Lung (tissue), 12 donors: ENCODE results near the gene JPH2. TPM values are rescaled to one million over a fixed set of nuclear protein-coding genes. Genes with fewer than 3 reads are reported as not detected.

ENCODE experiments used
- ATAC-seq: fragments of 200-7000 bp; cut with Tn5 transposase; one replicate; pipeline ENCODE4 v1.9.1; 2020; ENCODE audit warnings: moderate number of reproducible peaks; ENCODE audit not compliant: insufficient read depth, low FRiP score
- DNase-seq, 3 donors: peaks; one replicate each; pipeline ENCODE4 v3.0.0-alpha.2; 2013 to 2017
- H3K27ac ChIP-seq, 2 donors: one replicate each; pipeline ENCODE4 v1.5.1; 2013; ENCODE audit warnings: mild to moderate bottlenecking in 2 of 2, moderate library complexity in 2 of 2, control low read depth in 1 of 2, inconsistent platforms in 1 of 2, low read depth in 1 of 2, low read length in 1 of 2
- H3K27me3 ChIP-seq, 3 donors: one replicate each; pipeline ENCODE4 v1.5.1; 2013; ENCODE audit warnings: low read length in 2 of 3; ENCODE audit not compliant: control insufficient read depth in 3 of 3, insufficient read depth in 3 of 3
- H3K36me3 ChIP-seq, 4 donors: one replicate each; pipeline ENCODE4 v1.5.1; 2013; ENCODE audit warnings: low read length in 4 of 4, mild to moderate bottlenecking in 1 of 4, moderate library complexity in 1 of 4; ENCODE audit not compliant: control insufficient read depth in 4 of 4, insufficient read depth in 4 of 4
- H3K4me1 ChIP-seq, 5 donors: one replicate each; pipeline ENCODE4 v1.5.1; 2013; ENCODE audit warnings: low read length in 5 of 5, mild to moderate bottlenecking in 2 of 5, moderate library complexity in 1 of 5; ENCODE audit not compliant: control insufficient read depth in 5 of 5, insufficient read depth in 5 of 5
- H3K4me3 ChIP-seq: one replicate; pipeline ENCODE4 v1.5.1; 2013; ENCODE audit warnings: mild to moderate bottlenecking, control low read depth, moderate library complexity
- H3K9ac ChIP-seq, 2 donors: one replicate each; pipeline ENCODE4 v1.5.1; 2013; ENCODE audit warnings: low read length in 2 of 2, control low read depth in 1 of 2; ENCODE audit not compliant: insufficient read depth in 1 of 2
- H3K9me3 ChIP-seq, 4 donors: one replicate each; pipeline ENCODE4 v1.5.1; 2013; ENCODE audit warnings: low read length in 3 of 4, mild to moderate bottlenecking in 1 of 4, moderate library complexity in 1 of 4; ENCODE audit not compliant: control insufficient read depth in 4 of 4, insufficient read depth in 3 of 4
- CTCF ChIP-seq: IDR thresholded peaks from 2 replicates; pipeline ENCODE4 v1.5.1; 2012; ENCODE audit warnings: mild to moderate bottlenecking; ENCODE audit errors: control extremely low read depth, extremely low read depth
- whole genome bisulfite sequencing, 2 donors: extraction: QIAGEN DNeasy Blood & Tissue Kit; methylation state at CpG; one replicate each; pipeline ENCODE4 v1.1.7; 2013; 5-methylcytosine and 5-hydroxymethylcytosine counted together
- polyA plus RNA-seq, 2 donors: library from polyadenylated mRNA; stranded (reverse); fragments of 200-250 nt; gene quantifications; one replicate each; pipeline ENCODE4 v1.2.1, GENCODE V29; 2013
- total RNA-seq, 2 donors: library from RNA; depleted of rRNA in 1 of 2; stranded (reverse); fragments of >200 nt in 1 of 2; gene quantifications; one replicate each; pipeline ENCODE4 v1.2.1, GENCODE V29; 2014 to 2021
- donor health status: control.
- donor health status: control.
- donor health status: Bipolar disorder and iron deficiency.
- donor health status: healthy.
- donor health status: DM: yes; HTN: yes; CAD: no.

The JPH2 gene
- total and polyA plus RNA-seq, 4 donors: 2.5 to 9.2 (median 2.7) TPM

DNA sequence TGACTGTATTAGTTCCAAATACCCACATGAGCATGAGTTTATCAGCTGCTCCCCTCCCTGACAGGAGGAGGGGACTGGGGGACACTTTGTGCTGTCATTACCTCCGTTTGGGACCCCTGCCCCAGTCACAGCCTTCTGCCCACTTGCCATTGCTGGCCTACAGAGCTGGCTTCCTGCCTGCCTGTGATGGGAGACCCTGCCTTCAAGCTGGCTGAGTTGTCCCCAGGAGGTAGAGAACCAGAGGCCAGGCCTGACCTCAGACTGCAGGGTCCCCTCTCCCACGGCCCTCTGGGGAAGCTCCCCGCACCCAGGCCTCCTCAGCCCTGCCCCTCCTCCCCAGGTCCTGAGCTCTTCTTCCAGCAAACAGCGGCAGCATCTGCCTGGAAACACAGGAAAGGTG, 105.5 kb downstream of the JPH2 start:
- ATAC-seq (no peak), DNase-seq (no peak)
- Histone ChIP-seq H3K9me3 (no peaks in the 10 kb centered on the region), H3K4me3 (no peak overlapping the region), H3K4me1 (peaks cover 0 to 6% (median 0%) of the 10 kb centered on the region in 5 donors), H3K27me3 (no peaks in the 10 kb centered on the region), H3K36me3 (no peaks in the 10 kb centered on the region), H3K27ac (no peak overlapping the region), H3K9ac (no peak overlapping the region)
- TF ChIP-seq CTCF: no peak
- 69 to 79% methylated on average over 4 of the region's 4 CpGs for WGBS, 2 donors

GRCh38 chr20:44080646-44081267, 106.2 kb downstream of the JPH2 start:
- DNase-seq: peak; percentile 80 to 88 (median 87)
- H3K9me3 ChIP-seq: peaks cover 0 to under 1% (median 0%) of the 10 kb centered on the region in 4 donors
- no peaks in the 10 kb centered on the region for H3K27me3 ChIP-seq
- peak overlapping the region in 1 of 2 donors; percentile 40 for H3K9ac ChIP-seq
- TF ChIP-seq CTCF: peak; percentile 99
- H3K4me1 ChIP-seq: peaks cover 0 to 6% (median 0%) of the 10 kb centered on the region in 5 donors
- no peak overlapping the region for H3K4me3 ChIP-seq
- peak; percentile 81 for ATAC-seq
- H3K36me3 ChIP-seq: no peaks in the 10 kb centered on the region
- WGBS, 2 donors: 21 to 24% methylated on average over 8 of the region's 8 CpGs
- no peak overlapping the region for H3K27ac ChIP-seq

GRCh38 chr20:44080064-44080463, 106.9 kb downstream of the JPH2 start:
- WGBS, 2 donors: 68 to 75% methylated on average over 10 of the region's 10 CpGs

More at GRCh38 chr20:44080064-44080463, 106.9 kb downstream of the JPH2 start:
- DNase-seq (no peak), ATAC-seq (no peak)
- peaks cover 0 to 6% (median 0%) of the 10 kb centered on the region in 5 donors for H3K4me1 ChIP-seq
- H3K36me3 ChIP-seq: no peaks in the 10 kb centered on the region
- no peak overlapping the region for H3K27ac ChIP-seq
- H3K4me3 ChIP-seq: no peak overlapping the region
- H3K27me3 ChIP-seq: no peaks in the 10 kb centered on the region
- H3K9ac ChIP-seq: no peak overlapping the region
- no peak for TF ChIP-seq CTCF
- peaks cover 0 to 3% (median 0%) of the 10 kb centered on the region in 4 donors for H3K9me3 ChIP-seq
